Lung (tissue), 12 donors: ENCODE results near the gene OMD. TPM values are rescaled to one million over a fixed set of nuclear protein-coding genes. Genes with fewer than 3 reads are reported as not detected.

Experiments used
- ATAC-seq: fragments of 200-7000 bp; cut with Tn5 transposase; one replicate; pipeline ENCODE4 v1.9.1; 2020; ENCODE audit warnings: moderate number of reproducible peaks; ENCODE audit not compliant: insufficient read depth, low FRiP score
- DNase-seq, 3 donors: peaks; one replicate each; pipeline ENCODE4 v3.0.0-alpha.2; 2013 to 2017
- H3K27ac ChIP-seq, 2 donors: one replicate each; pipeline ENCODE4 v1.5.1; 2013; ENCODE audit warnings: mild to moderate bottlenecking in 2 of 2, moderate library complexity in 2 of 2, control low read depth in 1 of 2, inconsistent platforms in 1 of 2, low read depth in 1 of 2, low read length in 1 of 2
- H3K27me3 ChIP-seq, 3 donors: one replicate each; pipeline ENCODE4 v1.5.1; 2013; ENCODE audit warnings: low read length in 2 of 3; ENCODE audit not compliant: control insufficient read depth in 3 of 3, insufficient read depth in 3 of 3
- H3K36me3 ChIP-seq, 4 donors: one replicate each; pipeline ENCODE4 v1.5.1; 2013; ENCODE audit warnings: low read length in 4 of 4, mild to moderate bottlenecking in 1 of 4, moderate library complexity in 1 of 4; ENCODE audit not compliant: control insufficient read depth in 4 of 4, insufficient read depth in 4 of 4
- H3K4me1 ChIP-seq, 5 donors: one replicate each; pipeline ENCODE4 v1.5.1; 2013; ENCODE audit warnings: low read length in 5 of 5, mild to moderate bottlenecking in 2 of 5, moderate library complexity in 1 of 5; ENCODE audit not compliant: control insufficient read depth in 5 of 5, insufficient read depth in 5 of 5
- H3K4me3 ChIP-seq: one replicate; pipeline ENCODE4 v1.5.1; 2013; ENCODE audit warnings: mild to moderate bottlenecking, control low read depth, moderate library complexity
- H3K9ac ChIP-seq, 2 donors: one replicate each; pipeline ENCODE4 v1.5.1; 2013; ENCODE audit warnings: low read length in 2 of 2, control low read depth in 1 of 2; ENCODE audit not compliant: insufficient read depth in 1 of 2
- H3K9me3 ChIP-seq, 4 donors: one replicate each; pipeline ENCODE4 v1.5.1; 2013; ENCODE audit warnings: low read length in 3 of 4, mild to moderate bottlenecking in 1 of 4, moderate library complexity in 1 of 4; ENCODE audit not compliant: control insufficient read depth in 4 of 4, insufficient read depth in 3 of 4
- CTCF ChIP-seq: IDR thresholded peaks from 2 replicates; pipeline ENCODE4 v1.5.1; 2012; ENCODE audit warnings: mild to moderate bottlenecking; ENCODE audit errors: control extremely low read depth, extremely low read depth
- WGBS, 2 donors: extraction: QIAGEN DNeasy Blood & Tissue Kit; methylation state at CpG; one replicate each; pipeline ENCODE4 v1.1.7; 2013; 5-methylcytosine and 5-hydroxymethylcytosine counted together
- polyA plus RNA-seq, 2 donors: library from polyadenylated mRNA; stranded (reverse); fragments of 200-250 nt; gene quantifications; one replicate each; pipeline ENCODE4 v1.2.1, GENCODE V29; 2013
- total RNA-seq, 2 donors: library from RNA; depleted of rRNA in 1 of 2; stranded (reverse); fragments of >200 nt in 1 of 2; gene quantifications; one replicate each; pipeline ENCODE4 v1.2.1, GENCODE V29; 2014 to 2021
- donor health status: control.
- donor health status: control.
- donor health status: Bipolar disorder and iron deficiency.
- donor health status: healthy.
- donor health status: DM: yes; HTN: yes; CAD: no.

Gene OMD
- total and polyA plus RNA-seq, 4 donors, result 0.30 to 5.6 (median 1.6) TPM

- Histone ChIP-seq H3K4me3 (no peak overlapping the region), H3K4me1 (peaks cover 0 to 4% (median 0%) of the 10 kb centered on the region in 5 donors), H3K27ac (no peak overlapping the region), H3K36me3 (no peaks in the 10 kb centered on the region), H3K9ac (no peak overlapping the region), H3K9me3 (no peaks in the 10 kb centered on the region), H3K27me3 (no peaks in the 10 kb centered on the region)
- 88 to 92% methylated on average over 1 of the region's 1 CpG for WGBS, 2 donors
- ATAC-seq, result no peak
- DNase-seq, result no peak
- TF ChIP-seq CTCF, result no peak
Observed at GRCh38 chr9:92467041-92467440, 42.8 kb upstream of the OMD start.

- Histone ChIP-seq H3K27ac (peak overlapping the region in 1 of 2 donors; percentile 37), H3K36me3 (no peaks in the 10 kb centered on the region), H3K4me1 (peaks cover 0 to 4% (median 0%) of the 10 kb centered on the region in 5 donors), H3K9me3 (no peaks in the 10 kb centered on the region), H3K27me3 (no peaks in the 10 kb centered on the region), H3K4me3 (no peak overlapping the region), H3K9ac (no peak overlapping the region)
- ATAC-seq (no peak), DNase-seq (no peak)
- 81 to 84% methylated on average over 3 of the region's 3 CpGs for WGBS, 2 donors
- TF ChIP-seq CTCF, result no peak
Observed at GRCh38 chr9:92463984-92464383, 39.7 kb upstream of the OMD start.

- Histone ChIP-seq H3K27ac (no peak overlapping the region), H3K9me3 (no peaks in the 10 kb centered on the region), H3K9ac (no peak overlapping the region), H3K4me3 (no peak overlapping the region), H3K27me3 (no peaks in the 10 kb centered on the region), H3K4me1 (peaks cover 0 to 4% (median 0%) of the 10 kb centered on the region in 5 donors), H3K36me3 (no peaks in the 10 kb centered on the region)
- no peak for TF ChIP-seq CTCF
- ATAC-seq (no peak), DNase-seq (no peak)
Observed at GRCh38 chr9:92463387-92463786, 39.1 kb upstream of the OMD start.

- ATAC-seq, result no peak
Observed at GRCh38 chr9:92457576-92457975, 33.3 kb upstream of the OMD start.

More at GRCh38 chr9:92457576-92457975, 33.3 kb upstream of the OMD start:
- Histone ChIP-seq H3K4me1 (no peaks in the 10 kb centered on the region), H3K36me3 (no peaks in the 10 kb centered on the region), H3K27me3 (no peaks in the 10 kb centered on the region), H3K27ac (no peak overlapping the region), H3K9me3 (no peaks in the 10 kb centered on the region), H3K9ac (no peak overlapping the region), H3K4me3 (no peak overlapping the region)
- WGBS, 2 donors, result 96 to 97% methylated on average over 4 of the region's 4 CpGs
- DNase-seq, result no peak
- no peak for TF ChIP-seq CTCF
